ENCODE data around the gene ITGAL. TPM values are rescaled to one million over a fixed set of nuclear protein-coding genes. Genes with fewer than 3 reads are reported as not detected.
"Not testable (repeated sequence)": the region's sequence is repeated elsewhere in the genome, so short reads cannot be mapped to it uniquely, and the experiment has no call there.

ITGAL gene
- total RNA-seq, 2 experiments from 2014 or later: 566 to 685 TPM

- peak; percentile 99 for DNase-seq
- CTCF ChIA-PET: interaction anchor here (0.7 to 8.0 kb wide), 10 partner anchors 10 to 152 kb away, joined by 3 to 122 read pairs (median 6); partner anchors contain the start of genes DCTPP1, ITGAL, SEPTIN1 and ZNF764
- peaks cover 51% of the 10 kb centered on the region for H3K4me1 Mint-ChIP-seq
These were observed 26.9 kb upstream of the ITGAL start, which contains the start of gene SEPHS2 for GRCh38 chr16:30445408-30446202. TSS of gene SEPHS2 (minus strand) at chr16:30445874. CDS start at chr16:30445727, 147 bp downstream.

GRCh38 chr16:30446203-30446595 is 26.3 kb upstream of the ITGAL start:
- CTCF ChIA-PET: interaction anchor here (0.7 to 8.0 kb wide), 9 partner anchors 10 to 152 kb away, joined by 3 to 122 read pairs (median 4); partner anchors contain the start of genes DCTPP1, ITGAL and SEPTIN1
- Mint-ChIP-seq H3K4me3 (peak overlapping the region; percentile 86), H3K27ac (peak overlapping the region; percentile 90), H3K36me3 (peaks cover 27% of the 10 kb centered on the region), H3K9me3 (ENCODE audit: low read depth) (no peaks in the 10 kb centered on the region), H3K4me1 (peaks cover 55% of the 10 kb centered on the region), H3K27me3 (no peaks in the 10 kb centered on the region)
- ATAC-seq (no peak), DNase-seq (no peak)

More at GRCh38 chr16:30445408-30446202, 26.9 kb upstream of the ITGAL start, which contains the start of gene SEPHS2:
- Mint-ChIP-seq H3K9me3 (ENCODE audit: low read depth) (no peaks in the 10 kb centered on the region), H3K27ac (peak within 1 kb of the TSS; percentile 90), H3K4me3 (peak within 1 kb of the TSS; percentile 86), H3K36me3 (peaks cover 27% of the 10 kb centered on the region), H3K27me3 (no peaks in the 10 kb centered on the region)
- ATAC-seq: peak; percentile 97

GRCh38 chr16:30447512-30448226 is 24.9 kb upstream of the ITGAL start:
- no peak overlapping the region for H3K27ac Mint-ChIP-seq
- no peak overlapping the region for H3K4me3 Mint-ChIP-seq
- peaks cover 60% of the 10 kb centered on the region for H3K4me1 Mint-ChIP-seq
- H3K36me3 Mint-ChIP-seq: peaks cover 27% of the 10 kb centered on the region
- H3K9me3 Mint-ChIP-seq (ENCODE audit: low read depth): no peaks in the 10 kb centered on the region
- no peaks in the 10 kb centered on the region for H3K27me3 Mint-ChIP-seq
- DNase-seq (no peak), ATAC-seq (no peak)
- CTCF ChIA-PET: interaction anchor here (0.6 to 8.0 kb wide), 10 partner anchors 26 to 396 kb away, joined by 3 to 122 read pairs (median 4); partner anchors contain the start of genes ITGAL, SEPTIN1 and ZNF747

DNA sequence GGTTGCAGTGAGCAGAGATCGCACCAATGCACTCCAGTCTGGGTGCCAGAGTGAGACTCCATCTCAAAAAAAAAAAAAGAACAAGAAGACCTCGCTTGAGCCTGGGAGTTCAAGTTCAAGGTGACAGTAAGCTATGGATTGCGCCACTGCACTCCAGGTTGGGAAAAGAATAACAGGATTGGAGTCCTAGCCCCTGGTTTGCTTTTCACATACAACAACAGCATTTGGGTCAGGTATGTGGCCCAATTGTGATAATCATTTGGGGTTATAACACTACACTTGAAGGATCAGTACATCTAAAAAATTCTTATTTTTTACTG is 23.5 kb upstream of the ITGAL start:
- no peaks in the 10 kb centered on the region for H3K9me3 Mint-ChIP-seq (ENCODE audit: low read depth)
- CTCF ChIA-PET: interaction anchor here (0.6 to 8.0 kb wide), 27 partner anchors 9 to 166 kb away, joined by 3 to 122 read pairs (median 6); partner anchors contain the start of genes DCTPP1, ITGAL, ZNF688 and ZNF747
- H3K4me3 Mint-ChIP-seq: no peak overlapping the region
- no peak for ATAC-seq
- no peak for DNase-seq
- no peak overlapping the region for H3K27ac Mint-ChIP-seq
- peaks cover 55% of the 10 kb centered on the region for H3K4me1 Mint-ChIP-seq
- no peaks in the 10 kb centered on the region for H3K27me3 Mint-ChIP-seq
- H3K36me3 Mint-ChIP-seq: peaks cover 15% of the 10 kb centered on the region

DNA sequence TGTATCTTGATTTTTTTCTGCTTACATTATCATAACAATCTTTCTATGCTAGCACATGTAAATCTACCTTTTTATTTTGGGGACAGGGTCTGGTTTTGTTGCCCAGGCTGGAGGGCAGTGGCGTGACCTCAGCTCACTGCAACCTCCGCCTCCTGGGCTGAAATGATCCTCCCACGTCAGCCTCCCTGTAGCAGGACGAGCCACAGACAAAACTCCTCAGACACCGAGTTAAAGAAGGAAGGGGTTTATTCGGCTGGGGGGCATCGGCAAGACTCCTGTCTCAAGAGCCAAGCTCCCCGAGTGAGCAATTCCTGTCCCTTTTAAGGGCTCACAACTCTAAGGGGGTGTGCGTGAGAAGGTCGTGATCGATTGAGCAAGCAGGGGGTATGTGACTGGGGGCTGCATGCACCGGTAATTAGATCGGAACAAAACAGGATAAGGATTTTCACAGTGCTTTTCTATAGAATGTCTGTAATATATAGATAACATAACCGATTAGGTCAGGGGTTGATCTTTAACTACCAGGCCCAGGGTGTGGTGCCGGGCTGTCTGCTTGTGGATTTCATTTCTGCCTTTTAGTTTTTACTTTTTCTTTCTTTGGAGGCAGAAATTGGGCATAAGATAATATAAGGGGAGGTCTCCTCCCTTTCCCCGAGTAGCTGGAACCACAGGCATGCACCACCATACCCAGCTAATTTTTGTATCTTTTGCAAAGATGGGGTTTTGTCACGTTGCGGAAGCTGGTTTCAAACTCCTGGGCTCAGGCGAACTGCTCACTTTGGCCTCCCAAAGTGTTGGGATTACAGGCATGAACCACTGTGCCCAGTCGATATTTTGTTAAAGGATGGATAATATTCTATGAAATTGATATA is 19.6 kb upstream of the ITGAL start:
- H3K4me3 Mint-ChIP-seq; H3K27me3 Mint-ChIP-seq; H3K9me3 Mint-ChIP-seq (ENCODE audit: low read depth); ATAC-seq; H3K36me3 Mint-ChIP-seq; DNase-seq: not testable (repeated sequence)
- H3K4me1 Mint-ChIP-seq: peaks cover 62% of the 10 kb centered on the region
- peak overlapping the region; percentile 5 for H3K27ac Mint-ChIP-seq
- CTCF ChIA-PET: interaction anchor here (1.0 to 1.6 kb wide), 3 partner anchors 19 to 23 kb away, joined by 3 to 6 read pairs (median 4); partner anchors contain the start of gene DCTPP1

DNA sequence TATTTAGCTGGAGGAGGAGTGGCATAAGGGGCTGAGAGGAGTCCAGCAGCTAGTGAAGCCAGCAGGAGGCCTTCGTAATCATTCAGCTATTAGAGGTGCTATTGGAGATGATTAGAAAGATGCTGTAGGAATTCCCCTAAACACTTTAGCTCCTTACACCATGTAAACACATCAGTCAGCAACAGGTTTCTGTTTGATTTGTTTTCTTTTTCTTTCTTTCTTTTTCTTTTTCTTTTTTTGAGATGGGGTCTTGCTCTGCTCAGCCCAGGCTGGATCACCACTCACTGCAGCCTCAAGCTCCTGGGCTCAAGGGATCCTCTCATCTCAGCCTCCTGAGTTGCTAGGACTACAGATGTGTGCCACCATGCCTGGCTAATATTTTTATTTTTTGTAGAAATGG is 16.2 kb upstream of the ITGAL start:
- CTCF ChIA-PET: interaction anchor here (0.9 to 7.4 kb wide), 8 partner anchors 10 to 142 kb away, joined by 3 to 71 read pairs (median 4); partner anchors contain the start of genes DCTPP1, ITGAL and ZNF747
- H3K27ac Mint-ChIP-seq: peak overlapping the region; percentile 96

DNA sequence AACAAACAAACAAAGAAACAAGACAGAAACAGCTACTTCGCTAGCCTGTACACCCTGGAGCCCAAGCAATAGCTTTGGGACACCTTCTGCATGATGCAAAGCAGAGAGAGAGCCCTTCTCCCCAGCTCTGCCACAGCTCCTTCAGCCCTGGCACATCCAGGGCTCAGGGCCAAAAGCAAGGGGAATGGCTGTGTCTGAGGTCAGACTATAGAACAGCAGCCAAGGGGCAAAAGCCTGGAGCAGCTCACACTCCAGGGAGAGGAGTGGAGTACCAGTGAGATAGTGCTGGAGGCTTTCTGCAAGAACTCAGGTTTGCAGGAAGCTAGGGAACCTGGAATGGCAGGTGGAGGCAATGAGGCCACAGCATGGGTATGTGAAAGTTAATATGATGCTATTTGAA is 15.3 kb upstream of the ITGAL start:
- ATAC-seq: no peak
- Mint-ChIP-seq H3K27me3 (peaks cover 2% of the 10 kb centered on the region), H3K4me3 (no peak overlapping the region), H3K36me3 (peaks cover 3% of the 10 kb centered on the region), H3K27ac (peak overlapping the region; percentile 96), H3K9me3 (ENCODE audit: low read depth) (no peaks in the 10 kb centered on the region), H3K4me1 (peaks cover 67% of the 10 kb centered on the region)
- CTCF ChIA-PET: interaction anchor here (1.0 to 7.4 kb wide), 7 partner anchors 8 to 141 kb away, joined by 3 to 71 read pairs (median 21); partner anchors contain the start of genes DCTPP1, ITGAL and ZNF747
- no peak for DNase-seq

More for the DNA sequence above, 16.2 kb upstream of the ITGAL start:
- H3K9me3 Mint-ChIP-seq (ENCODE audit: low read depth): no peaks in the 10 kb centered on the region
- no peak overlapping the region for H3K4me3 Mint-ChIP-seq
- ATAC-seq (no peak), DNase-seq (no peak)
- peaks cover 62% of the 10 kb centered on the region for H3K4me1 Mint-ChIP-seq
- H3K36me3 Mint-ChIP-seq: peaks cover 3% of the 10 kb centered on the region
- peaks cover 2% of the 10 kb centered on the region for H3K27me3 Mint-ChIP-seq

- H3K36me3 Mint-ChIP-seq: peaks cover 3% of the 10 kb centered on the region
- peaks cover 60% of the 10 kb centered on the region for H3K4me1 Mint-ChIP-seq
- H3K27me3 Mint-ChIP-seq: peaks cover 2% of the 10 kb centered on the region
These were observed 14.6 kb upstream of the ITGAL start for GRCh38 chr16:30457743-30458560.

GRCh38 chr16:30458561-30459394 is 13.8 kb upstream of the ITGAL start:
- CTCF ChIA-PET: interaction anchor here (0.7 to 7.4 kb wide), 10 partner anchors 9 to 202 kb away, joined by 3 to 71 read pairs (median 10); partner anchors contain the start of genes DCTPP1, ITGAL, SEPHS2 and ZNF747
- peak overlapping the region; percentile 96 for H3K27ac Mint-ChIP-seq
- peak; percentile 96 for ATAC-seq
- peaks cover 64% of the 10 kb centered on the region for H3K4me1 Mint-ChIP-seq
- H3K4me3 Mint-ChIP-seq: peak overlapping the region; percentile 53
- peaks cover 2% of the 10 kb centered on the region for H3K27me3 Mint-ChIP-seq
- H3K36me3 Mint-ChIP-seq: peaks cover 3% of the 10 kb centered on the region
- no peaks in the 10 kb centered on the region for H3K9me3 Mint-ChIP-seq (ENCODE audit: low read depth)
- peak; percentile 97 for DNase-seq

More at GRCh38 chr16:30457743-30458560, 14.6 kb upstream of the ITGAL start:
- Mint-ChIP-seq H3K27ac (peak overlapping the region; percentile 96), H3K9me3 (ENCODE audit: low read depth) (no peaks in the 10 kb centered on the region), H3K4me3 (peak overlapping the region; percentile 53)
- no peak for ATAC-seq
- no peak for DNase-seq
- CTCF ChIA-PET: interaction anchor here (1.5 to 7.4 kb wide), 8 partner anchors 9 to 202 kb away, joined by 3 to 71 read pairs (median 18); partner anchors contain the start of genes DCTPP1, ITGAL, SEPHS2 and ZNF747

- Mint-ChIP-seq H3K27me3 (peaks cover 2% of the 10 kb centered on the region), H3K4me3 (peak overlapping the region; percentile 53), H3K36me3 (peaks cover 3% of the 10 kb centered on the region), H3K9me3 (ENCODE audit: low read depth) (no peaks in the 10 kb centered on the region), H3K27ac (peak overlapping the region; percentile 96), H3K4me1 (peaks cover 60% of the 10 kb centered on the region)
- ATAC-seq (no peak), DNase-seq (no peak)
- CTCF ChIA-PET: interaction anchor here (0.8 to 7.4 kb wide), 10 partner anchors 10 to 76 kb away, joined by 3 to 71 read pairs (median 16); partner anchors contain the start of genes DCTPP1, ITGAL, SEPHS2 and ZNF747
These were observed 13.1 kb upstream of the ITGAL start for GRCh38 chr16:30459456-30459855.

- DNase-seq; H3K27ac Mint-ChIP-seq; H3K27me3 Mint-ChIP-seq; H3K9me3 Mint-ChIP-seq (ENCODE audit: low read depth); H3K36me3 Mint-ChIP-seq; ATAC-seq; H3K4me3 Mint-ChIP-seq: not testable (repeated sequence)
- peaks cover 58% of the 10 kb centered on the region for H3K4me1 Mint-ChIP-seq
- CTCF ChIA-PET: interaction anchor here (0.7 to 7.4 kb wide), 6 partner anchors 8 to 318 kb away, joined by 3 to 71 read pairs (median 7); partner anchors contain the start of gene ITGAL
These were observed 11.1 kb upstream of the ITGAL start for GRCh38 chr16:30461426-30461825.
